HG03378 (cell line): ENCODE data around the gene STK10.
"Not testable (repeated sequence)": the region's sequence is repeated elsewhere in the genome, so short reads cannot be mapped to it uniquely, and the experiment has no call there.

ENCODE experiments used
- ATAC-seq: cut with Tn5 transposase; IDR thresholded peaks from one replicate; pipeline ENCODE4 v1.9.1; 2021; ENCODE audit warnings: mild to moderate bottlenecking, moderate library complexity; ENCODE audit not compliant: unreplicated experiment

STK10 gene

DNA sequence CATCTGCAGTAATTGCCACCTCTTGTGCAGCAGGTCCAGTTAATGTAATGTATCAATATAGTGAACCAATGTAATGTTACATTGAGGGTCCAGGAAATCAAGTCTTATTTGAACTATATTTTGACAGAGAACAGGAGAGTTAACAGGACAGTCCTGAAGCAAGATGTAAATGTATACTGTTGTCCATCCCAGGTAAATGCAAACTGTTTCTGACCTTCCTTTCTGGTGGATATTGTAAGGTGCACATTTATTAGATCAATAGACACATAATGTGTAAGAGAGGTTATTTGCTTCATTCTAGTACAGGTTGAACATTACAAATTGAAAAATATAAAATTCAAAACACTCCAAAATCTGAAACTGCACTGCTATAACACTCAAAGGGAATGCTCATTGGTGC lies 158.1 kb downstream of the STK10 start:
- no peak for ATAC-seq

DNA sequence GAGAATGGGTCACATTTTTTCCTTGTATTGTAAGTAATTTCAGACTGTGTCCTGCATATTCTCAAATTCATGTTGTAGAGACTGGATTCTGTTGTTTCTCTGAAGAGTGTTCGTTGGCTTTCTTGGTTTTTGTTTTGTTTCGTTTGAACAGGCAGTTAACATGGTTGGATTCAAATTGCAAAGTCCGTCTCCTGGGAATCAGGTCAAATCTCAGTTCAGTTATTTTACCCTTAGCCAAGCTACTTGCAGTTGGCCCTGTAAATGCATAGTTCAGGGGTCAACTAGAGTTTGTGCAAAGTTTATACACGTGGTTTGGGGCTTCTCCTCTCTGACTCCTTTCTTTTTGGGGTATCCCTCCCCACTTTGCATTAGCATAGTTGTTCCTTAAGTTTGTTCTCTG lies 159.9 kb downstream of the STK10 start:
- no peak for ATAC-seq

DNA sequence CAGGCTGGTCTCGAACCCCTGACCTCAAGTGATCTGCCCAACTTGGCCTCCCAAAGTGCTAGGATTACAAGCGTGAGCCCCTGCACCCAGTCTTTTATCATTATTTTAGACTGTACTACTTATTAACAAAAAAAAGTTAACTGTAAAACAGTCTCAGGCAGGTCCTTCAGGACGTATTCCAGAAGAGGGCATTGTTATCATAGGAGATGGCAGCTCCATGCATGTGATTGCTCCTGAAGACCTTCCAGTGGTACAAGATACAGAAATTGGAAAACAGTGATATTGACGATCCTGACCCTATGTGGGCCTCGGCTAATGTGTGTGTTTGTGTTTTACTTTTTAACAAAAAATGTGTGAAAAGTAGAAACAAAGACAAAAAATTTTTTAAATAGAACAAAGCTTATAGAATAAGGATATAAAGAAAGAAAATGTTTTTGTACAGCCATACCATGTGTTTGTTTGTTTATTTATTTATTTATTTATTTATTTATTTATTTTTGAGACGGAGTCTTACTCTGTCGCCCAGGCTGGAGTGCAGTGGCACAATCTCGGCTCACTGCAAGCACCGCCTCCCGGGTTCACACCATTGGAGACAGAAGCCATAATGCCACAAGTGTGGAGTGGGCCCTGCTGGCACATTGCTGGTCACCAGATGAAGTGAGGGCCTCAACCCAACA lies 167.8 kb downstream of the STK10 start:
- not testable (repeated sequence) for ATAC-seq

DNA sequence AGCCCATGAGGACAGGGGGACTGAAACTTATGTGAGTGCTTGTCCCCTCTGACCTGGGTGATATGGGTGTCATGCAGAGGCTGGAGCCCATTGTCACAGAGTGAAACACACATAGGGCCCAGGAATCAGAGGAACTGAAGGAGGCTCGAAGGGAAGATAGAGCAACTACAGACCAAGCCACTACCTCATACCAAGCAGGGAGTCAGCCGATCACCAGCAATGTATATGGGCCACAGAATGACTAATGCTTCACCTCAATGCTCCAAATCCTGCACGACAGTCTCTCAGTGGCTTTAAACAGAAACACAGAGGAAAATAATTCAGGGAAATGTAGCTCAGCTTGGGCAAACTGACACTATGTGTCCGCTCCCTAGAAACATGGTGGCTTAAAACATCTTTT lies 172.7 kb downstream of the STK10 start:
- ATAC-seq, result no peak

DNA sequence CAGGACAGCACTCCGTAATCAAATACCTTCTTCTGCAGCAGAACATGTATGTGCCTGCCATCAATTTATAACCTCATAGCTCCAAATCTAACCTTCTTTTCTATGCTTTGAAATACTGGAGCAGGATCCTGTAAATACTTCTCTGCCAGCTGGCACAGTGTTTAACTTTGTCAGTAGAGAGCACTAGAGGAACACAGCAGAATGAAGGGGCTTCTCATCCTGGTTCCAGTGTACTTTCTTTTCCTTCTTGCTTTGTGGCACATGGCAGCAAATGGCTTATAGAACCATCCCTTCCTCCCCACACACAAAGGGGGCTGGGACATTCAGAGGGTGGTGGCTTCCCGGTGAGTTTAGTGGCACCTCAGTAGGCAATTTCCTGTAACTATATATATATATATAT lies 177.7 kb downstream of the STK10 start:
- ATAC-seq, result no peak

DNA sequence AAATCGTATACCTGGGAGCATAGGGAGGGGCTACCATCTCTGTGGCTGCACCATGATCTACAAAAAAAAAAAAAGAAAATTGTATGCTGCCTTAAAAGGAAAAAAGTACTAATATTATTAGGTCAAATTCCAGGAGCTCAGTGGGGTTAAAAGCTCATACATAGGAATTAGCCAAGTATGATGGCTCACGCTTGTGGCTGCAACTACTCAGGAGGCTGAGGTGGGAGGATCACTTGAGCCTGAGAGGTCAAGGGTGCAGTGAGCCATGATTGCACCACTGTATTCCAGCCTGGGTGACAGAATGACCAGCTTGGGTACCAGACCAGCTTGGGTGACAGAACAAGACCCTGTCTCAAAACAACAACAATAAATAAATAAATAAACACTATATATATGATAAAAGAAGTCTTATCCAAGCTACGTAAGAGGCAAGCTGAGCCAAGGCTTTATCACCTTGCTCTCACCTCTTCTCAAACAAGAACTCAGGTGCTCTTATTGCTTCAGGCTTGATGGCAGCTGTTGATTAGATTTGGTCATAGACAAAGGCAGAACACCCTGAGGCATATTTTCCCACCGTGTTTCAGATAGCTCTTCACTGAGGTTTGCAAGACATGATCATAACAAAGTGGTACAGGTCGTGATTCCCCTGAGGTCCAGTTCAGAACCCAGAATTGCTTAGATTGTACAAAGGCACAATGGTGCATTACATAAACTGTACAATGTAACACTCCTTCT lies 178.3 kb downstream of the STK10 start:
- no peak for ATAC-seq

DNA sequence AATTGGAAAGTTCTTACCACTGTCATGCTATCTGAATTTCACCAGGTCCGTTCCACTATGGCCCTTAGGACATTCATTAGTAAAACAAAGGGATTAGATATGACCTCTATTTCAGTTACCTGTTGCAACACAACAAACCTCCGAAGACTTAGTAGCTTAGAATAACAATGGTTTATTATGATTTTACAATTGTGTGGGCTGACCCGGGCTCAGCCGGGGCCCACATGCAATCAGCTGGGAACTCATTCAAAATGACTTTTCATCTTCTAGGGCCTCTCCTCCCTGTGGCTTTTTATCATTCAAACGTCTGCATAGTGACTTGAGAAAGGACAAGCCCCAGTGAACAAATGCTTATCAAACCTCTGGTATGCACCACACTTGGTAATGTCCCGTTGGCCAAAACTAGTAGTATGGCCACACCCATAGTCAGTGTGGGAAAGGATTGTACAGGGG lies 179.3 kb downstream of the STK10 start:
- no peak for ATAC-seq

DNA sequence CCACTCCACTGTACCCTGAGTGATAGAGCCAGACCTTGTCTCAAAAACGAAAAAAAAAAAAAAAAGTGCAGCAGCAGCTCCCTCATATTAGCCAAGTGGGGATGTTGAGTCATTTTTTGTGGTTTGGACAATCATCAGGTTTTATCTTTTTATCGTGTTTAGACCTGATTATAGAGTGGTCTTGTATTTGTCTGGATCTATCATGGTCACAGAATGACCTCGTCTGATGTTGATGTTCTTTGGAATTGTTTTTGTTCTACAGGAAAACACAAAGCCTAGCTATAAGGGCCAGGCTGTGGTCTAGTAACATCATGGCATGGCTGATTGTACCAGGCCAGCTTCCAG lies 179.9 kb downstream of the STK10 start:
- no peak for ATAC-seq

DNA sequence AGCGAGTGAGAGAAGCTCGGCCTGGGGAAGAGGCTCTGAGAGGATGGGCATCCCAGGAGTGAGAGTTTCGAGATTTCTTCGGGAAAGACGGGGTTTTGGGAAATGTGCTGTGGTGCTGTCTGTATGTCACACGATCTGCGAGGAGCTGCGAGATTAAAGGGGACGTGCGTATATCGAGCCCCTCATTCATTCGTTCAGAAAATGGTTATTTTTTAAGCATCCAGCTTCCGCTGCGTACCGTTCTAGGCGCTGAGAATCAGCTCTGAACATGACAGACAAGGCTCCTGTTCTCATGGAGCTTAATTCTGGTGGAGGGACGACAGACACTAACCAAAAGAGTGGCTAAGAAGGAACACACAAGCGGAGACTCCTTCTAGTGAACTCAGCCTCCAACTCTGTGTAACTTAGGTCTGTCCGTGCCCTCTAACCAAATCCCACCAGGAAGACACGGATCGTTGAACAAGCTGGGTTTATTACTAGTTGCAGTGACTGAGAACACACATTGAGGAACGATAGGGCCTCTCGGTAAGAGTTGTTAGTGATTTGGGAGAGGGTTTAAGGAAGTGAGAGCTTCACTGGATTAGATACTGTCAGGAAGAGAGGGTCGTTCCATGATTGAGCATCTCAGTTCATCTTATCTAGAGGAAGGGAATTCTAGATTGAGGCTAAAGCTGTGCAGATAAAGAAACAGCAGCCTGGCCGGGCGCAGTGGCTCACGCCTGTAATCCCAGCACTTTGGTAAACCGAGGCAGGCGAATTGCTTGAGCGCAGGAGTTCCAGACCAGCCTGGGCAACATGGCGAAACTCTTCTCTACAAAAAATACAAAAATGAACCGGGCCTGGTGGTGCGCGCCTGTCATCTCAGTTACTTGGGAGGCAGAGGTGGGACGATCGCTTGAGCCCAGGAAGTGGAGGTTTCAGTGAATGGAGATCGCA lies 180.6 kb downstream of the STK10 start:
- ATAC-seq, result no peak

DNA sequence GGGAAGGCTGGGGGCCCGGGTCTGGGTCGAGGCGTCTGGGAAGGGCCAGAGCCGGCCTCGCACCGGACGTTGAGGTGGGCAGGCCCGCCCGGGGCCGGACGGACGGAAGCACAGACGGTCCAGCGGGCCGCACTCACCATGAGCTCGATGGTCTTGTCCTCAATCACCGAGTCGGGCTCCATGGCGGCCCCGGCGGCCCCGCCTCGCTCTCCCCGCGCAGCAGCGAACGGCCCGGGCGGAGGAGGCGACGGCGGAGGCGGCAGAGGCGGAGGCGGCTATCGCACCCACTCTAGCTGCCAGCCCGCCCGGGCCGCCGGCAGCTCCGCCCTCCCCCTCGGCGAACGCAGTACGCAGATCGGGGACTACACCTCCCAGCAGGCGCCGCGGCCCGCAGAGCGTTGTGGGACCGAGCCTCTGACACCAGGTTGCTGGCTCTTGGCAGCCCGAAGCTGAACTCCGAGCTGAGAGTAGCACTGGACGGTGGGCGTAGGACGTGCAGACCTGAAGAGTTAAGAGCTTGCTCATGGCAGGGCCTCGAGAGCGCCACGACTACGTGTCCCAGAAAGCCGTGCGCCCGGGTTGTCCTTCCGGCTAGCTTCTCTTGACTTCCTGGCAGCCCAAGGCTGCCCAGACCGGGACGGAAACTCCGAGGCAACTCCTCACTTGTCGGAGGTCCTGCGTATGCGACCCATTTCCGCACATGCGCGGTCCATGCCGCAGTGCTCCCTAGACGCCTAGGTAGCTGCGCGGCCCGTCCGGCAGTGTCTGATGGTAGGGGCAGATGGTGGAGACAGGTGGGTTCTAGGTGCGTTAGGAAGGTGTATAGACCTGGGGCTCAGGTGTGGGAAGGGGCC lies 181.5 kb downstream of the STK10 start, which contains the start of gene FBXW11:
Gene FBXW11 (minus strand): TSS at position 318 of the 854 bp plus-strand sequence. CDS start 136 bp downstream, at position 182.
- ATAC-seq, result peak; percentile 72

DNA sequence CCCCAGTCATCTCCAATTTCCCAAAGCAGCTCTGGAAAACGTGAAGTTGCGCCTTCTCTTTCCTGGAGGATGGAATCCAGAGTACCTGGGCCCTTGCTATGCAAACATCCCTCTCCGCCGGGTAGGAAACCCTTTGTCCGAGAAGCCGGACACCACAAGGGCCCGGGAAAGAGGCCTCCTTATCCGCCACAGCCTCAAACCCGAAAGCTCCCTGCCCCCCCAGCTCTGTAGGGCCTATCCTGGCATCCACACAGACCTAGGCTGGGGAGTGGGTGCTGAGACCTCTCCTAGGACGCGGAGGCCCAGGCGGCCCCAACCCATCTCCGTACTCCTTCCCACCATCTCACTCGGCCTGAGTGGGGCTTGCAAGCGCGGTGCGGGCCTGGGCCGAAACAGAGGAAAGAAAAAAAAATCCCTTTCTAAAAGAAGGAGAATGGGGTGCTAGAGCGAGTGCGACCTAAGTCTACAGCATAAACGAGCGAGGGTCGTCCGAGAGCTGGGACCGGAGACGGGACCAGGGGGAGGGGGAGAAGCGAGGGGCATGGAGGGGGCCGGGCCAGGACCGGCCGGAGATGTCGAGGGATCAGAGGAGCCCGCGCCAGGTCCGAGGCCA lies 182.2 kb downstream of the STK10 start:
- ATAC-seq, result no peak

DNA sequence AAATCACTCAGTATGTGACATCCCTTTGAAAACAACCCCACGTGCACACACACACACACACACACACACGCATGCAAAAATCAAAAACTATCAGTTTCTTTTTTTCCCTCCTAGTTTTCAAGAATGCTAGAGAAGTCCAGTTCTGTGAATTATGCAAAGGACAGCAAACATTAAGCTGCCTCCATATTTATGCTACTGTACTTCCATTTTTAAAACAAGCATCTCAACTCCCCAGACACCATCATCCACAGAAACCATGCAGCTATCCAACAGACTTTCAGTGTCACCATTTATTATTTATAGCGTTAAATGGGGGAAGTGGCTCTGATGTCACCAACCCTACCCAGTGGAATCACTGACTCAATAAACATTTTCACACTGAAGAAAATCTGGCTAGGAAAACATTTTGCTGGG lies 183.2 kb downstream of the STK10 start:
- no peak for ATAC-seq

DNA sequence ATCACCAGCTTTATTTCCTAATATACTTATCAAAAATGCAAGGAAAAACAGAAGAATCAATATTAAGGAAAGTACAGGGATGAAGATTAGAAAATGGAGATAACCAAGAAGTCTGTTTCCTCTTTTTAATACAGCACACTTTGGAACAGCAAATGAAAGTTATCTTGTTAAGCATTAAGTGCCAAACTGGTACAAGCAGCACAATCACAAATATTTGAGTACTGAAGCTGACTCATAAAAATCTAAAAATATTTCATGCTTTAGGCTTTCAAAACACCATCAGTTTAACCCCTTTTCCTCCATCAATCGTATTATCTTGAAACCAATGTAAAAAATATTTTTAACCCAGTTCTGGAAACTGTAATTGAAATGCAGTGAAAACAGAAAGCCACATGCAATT lies 184.3 kb downstream of the STK10 start:
- no peak for ATAC-seq

DNA sequence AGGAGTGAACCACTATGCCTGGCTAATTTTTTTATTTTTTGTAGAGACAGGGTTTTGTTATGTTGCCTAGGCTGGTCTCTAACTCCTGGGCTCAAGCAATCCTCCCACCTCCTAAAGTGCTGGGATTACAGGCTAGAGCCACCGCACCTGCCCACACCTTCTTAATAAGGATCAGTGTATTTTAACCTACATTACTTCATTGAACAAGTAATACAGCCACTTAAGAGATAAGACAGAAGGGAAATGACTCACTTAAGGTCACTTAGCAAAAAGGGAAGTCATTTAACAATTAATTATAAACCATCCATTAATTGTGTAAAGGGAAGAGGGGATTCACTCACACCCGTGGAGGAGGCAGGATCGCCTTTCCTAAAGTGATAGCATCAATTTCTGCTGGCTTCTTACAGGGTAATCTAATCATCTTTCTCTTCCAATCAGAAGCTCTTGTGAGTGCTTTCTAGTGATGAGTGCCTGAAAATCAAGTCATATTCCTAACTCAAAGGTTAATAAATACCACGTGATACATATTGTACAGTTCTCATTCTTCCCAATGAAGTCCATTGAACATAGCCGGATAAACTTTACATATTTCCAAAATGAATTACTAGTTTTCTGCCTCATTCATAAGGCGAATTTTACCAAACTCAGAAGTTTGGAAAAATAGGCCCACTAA lies 185.0 kb downstream of the STK10 start:
- no peak for ATAC-seq

DNA sequence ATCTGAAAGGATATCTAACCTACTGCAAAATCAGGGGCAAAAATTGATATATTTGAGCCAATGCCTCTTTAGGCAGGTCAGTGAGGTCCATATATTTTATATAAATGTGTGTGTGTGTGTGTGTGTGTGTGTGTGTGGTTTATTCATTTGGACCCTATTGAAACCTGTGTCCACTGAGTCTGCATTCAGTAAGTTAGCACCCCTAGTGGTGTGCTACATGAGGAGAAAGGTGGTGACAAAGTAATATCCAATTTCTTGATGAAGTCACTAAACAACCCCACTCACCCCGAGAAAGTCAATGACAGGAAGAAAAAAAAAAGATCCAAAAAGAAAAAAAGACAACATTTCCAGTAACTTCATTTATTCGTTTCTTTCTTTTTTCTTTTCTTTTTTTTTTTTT lies 185.7 kb downstream of the STK10 start:
- ATAC-seq, result no peak

DNA sequence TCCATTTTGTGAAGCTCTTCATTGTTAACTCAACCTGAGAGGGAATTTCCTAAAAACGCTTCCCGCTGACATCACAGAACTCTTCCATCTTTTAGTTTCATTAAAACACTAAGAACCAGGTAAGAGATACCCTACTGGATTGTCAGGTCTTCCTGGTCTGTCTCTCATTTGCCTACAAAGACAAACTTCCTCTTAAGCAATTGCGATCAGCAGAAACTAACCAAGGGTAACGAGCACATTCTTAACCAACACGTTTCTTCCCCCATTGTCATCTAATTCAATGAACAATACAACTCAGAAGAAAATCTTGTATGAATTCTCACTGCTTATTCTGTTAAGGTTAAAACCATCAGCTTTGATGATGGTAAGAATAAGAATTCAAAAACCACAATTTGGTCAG lies 188.1 kb downstream of the STK10 start:
- peak; percentile 48 for ATAC-seq

DNA sequence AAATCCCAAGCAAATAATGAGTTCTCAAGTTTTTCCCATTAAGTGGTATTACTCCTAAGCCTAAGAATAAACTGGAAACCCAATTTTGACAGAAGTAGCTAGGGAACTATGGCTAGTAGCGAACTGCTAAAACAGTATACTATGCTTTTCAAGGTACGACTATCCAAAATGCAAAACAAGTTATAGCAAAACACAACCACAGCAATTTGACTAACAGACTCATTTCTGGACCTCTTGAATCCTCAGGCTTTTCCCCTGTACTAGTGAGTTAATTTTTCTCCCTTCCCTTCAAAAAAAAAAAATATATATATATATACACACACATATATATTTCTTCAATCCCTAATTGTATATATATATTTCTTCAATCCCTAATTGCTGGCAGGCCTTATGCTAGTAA lies 188.9 kb downstream of the STK10 start:
- no peak for ATAC-seq

DNA sequence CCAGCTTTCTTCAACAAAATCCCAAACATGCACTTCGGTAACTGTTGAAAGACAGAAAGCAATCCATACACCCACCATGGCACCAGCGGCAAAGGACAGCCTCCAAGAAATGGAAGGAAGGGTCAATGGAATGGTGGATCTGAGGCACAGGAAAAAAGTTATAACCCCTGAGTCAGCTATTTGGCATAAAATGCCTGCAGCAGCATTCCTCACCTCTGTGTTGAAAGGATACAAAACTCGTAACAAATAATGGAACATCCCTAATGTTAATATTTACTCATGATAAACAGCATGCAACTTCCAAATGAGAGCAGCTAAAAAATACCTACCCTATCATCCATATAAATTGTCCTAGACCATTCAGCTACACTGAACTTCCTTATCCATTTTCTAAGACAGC lies 191.0 kb downstream of the STK10 start:
- no peak for ATAC-seq

DNA sequence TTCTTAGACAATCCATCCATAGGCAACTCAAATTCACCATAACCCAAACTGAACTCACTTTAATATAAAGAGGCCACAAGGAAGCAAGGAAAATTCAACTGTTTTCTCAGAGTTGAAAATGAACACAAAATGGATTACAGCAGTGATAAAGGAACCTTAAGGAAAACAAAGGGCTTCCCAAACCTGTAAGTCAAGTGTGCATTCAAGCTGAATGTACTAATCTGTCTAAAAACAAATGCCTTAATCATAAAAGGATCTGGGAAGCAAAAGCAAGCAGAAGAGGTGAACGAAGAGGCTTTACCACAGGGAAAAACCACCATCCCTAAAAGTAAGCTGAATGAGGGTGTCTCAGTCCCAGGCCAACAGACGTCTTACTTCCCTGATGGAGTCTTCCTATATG lies 195.2 kb downstream of the STK10 start:
- ATAC-seq, result no peak

DNA sequence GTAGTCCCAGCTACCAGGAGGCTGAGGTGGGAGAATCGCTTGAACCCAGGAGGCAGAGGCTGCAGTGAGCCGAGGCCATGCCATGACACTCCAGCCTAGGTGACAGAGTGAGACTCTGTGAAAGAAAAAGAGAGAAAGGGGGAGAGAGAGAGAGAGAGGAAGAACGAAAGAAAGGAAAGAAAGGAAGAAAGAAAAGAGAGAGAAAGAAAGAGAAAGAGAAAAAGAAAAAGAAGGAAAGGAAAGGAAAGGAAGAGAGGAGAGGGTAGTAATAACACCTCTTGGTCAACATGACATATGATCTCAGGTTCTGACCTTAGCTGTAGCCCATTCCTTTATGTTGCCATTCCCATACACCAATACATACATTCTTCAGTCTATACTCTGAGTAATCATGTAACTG lies 195.7 kb downstream of the STK10 start:
- ATAC-seq, result no peak
